Adrenal gland (tissue), 5 donors: ENCODE measurements around the gene KLHL13.

Experiments
- POLR2A ChIP-seq, 2 donors: fragments of 450-650 bp; IDR thresholded peaks; one replicate each; pipeline ENCODE4 v1.6.1; 2017; ENCODE audit warnings: antibody characterized with exemption in 2 of 2, mild to moderate bottlenecking in 2 of 2, moderate library complexity in 1 of 2
- TF ChIP-seq, protein P1 (sequence below), 6 experiments: fragments of 450-650 bp in 4 of 6; fragments of 200-600 bp in 2 of 6; sonication (generic) in 1 of 6; IDR thresholded peaks; 1 replicate in 5 of 6; 2 replicates in 1 of 6; pipeline versions ENCODE4 v1.5.1 to v1.8.0; 2016 to 2021; ENCODE audit warnings: antibody characterized with exemption in 6 of 6, mild to moderate bottlenecking in 2 of 6, moderate library complexity in 1 of 6
- donor health status: DM: no; HTN: no; CAD: no.

DNA sequence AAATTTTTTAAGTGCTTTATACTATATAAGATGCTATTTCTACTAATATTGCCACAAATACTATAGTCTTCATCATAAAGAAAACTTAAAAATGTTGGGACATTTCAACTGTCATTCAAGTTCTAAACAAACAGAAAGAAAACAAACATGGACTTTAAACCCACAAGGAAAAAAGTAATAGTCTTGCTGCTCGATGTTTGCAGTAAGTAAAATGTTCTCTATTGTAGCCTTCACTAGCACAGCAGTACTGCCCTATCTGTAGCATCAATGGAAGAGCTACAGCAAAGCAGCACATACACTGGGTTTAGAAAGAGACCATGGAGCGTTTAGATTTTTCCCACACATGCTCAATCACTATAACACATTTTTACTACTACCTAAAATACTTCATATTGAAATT, 146.8 kb downstream of the KLHL13 start:
- TF ChIP-seq, protein P1, sequence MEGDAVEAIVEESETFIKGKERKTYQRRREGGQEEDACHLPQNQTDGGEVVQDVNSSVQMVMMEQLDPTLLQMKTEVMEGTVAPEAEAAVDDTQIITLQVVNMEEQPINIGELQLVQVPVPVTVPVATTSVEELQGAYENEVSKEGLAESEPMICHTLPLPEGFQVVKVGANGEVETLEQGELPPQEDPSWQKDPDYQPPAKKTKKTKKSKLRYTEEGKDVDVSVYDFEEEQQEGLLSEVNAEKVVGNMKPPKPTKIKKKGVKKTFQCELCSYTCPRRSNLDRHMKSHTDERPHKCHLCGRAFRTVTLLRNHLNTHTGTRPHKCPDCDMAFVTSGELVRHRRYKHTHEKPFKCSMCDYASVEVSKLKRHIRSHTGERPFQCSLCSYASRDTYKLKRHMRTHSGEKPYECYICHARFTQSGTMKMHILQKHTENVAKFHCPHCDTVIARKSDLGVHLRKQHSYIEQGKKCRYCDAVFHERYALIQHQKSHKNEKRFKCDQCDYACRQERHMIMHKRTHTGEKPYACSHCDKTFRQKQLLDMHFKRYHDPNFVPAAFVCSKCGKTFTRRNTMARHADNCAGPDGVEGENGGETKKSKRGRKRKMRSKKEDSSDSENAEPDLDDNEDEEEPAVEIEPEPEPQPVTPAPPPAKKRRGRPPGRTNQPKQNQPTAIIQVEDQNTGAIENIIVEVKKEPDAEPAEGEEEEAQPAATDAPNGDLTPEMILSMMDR (IDR thresholded peaks at IDR 0.05), result no peak
- no peak for TF ChIP-seq POLR2A (IDR thresholded peaks at IDR 0.05)
